GM12878 (cell line): Measurements from ENCODE around the gene ZNF689. TPM values are rescaled to one million over a fixed set of nuclear protein-coding genes. Genes with fewer than 3 reads are reported as not detected.

Source experiments
- ATAC-seq: fragments of 200-7000 bp; cut with Tn5 transposase; 3 replicates; pipeline ENCODE4 v1.9.1; 2020; ENCODE audit warnings: mild to moderate bottlenecking, moderate library complexity
- BruUV-seq: library from RNA; stranded (reverse); fragments of 400-500 nt; replicated peaks from 2 replicates; lab custom pipeline; 2021; lab: Mats Ljungman, UMichigan
- CTCF ChIA-PET: fragments of 300-600 bp; sonication (Branson Sonifier 250); formaldehyde crosslinking; extraction: SDS; loops from one replicate; lab custom pipeline; 2021; ENCODE audit warnings: inconsistent platforms; lab: Yijun Ruan, JAX
- POLR2A ChIA-PET: fragments of 350-600 bp; formaldehyde crosslinking; extraction: SDS; loops from one replicate; lab custom pipeline; 2021; ENCODE audit warnings: inconsistent platforms; lab: Charles Lee
- RAD21 ChIA-PET: fragments of 300-600 bp; sonication (Branson Sonifier 250); formaldehyde crosslinking; loops from one replicate; lab custom pipeline; 2023; ENCODE audit warnings: antibody characterized with exemption; ENCODE audit not compliant: unreplicated experiment; lab: Charles Lee
- SMC1A ChIA-PET: fragments of 300-600 bp; sonication (Branson Sonifier 250); formaldehyde crosslinking; loops from one replicate; lab custom pipeline; 2023; ENCODE audit not compliant: unreplicated experiment, uncharacterized antibody; lab: Charles Lee
- DNase-seq: peaks from one replicate; pipeline ENCODE4 v3.0.0-alpha.2; 2011; ENCODE audit warnings: low read depth, low spot score
- FAIRE-seq: peaks from 3 replicates; lab custom pipeline; 2011; peaks lifted over from hg19 to GRCh38; lab: Jason Lieb, UNC
- H2AFZ ChIP-seq: 2 replicates; pipeline ENCODE4 v1.6.0; 2011; ENCODE audit warnings: low read depth, low read length, control low read depth; ENCODE audit not compliant: control insufficient read depth
- H3K27ac ChIP-seq: 2 replicates; pipeline ENCODE4 v1.5.1; 2011; ENCODE audit warnings: control low read depth; ENCODE audit not compliant: control insufficient read depth, insufficient read depth
- H3K27me3 ChIP-seq, 2 experiments: replicated peaks in 1 of 2; 2 replicates each; pipeline versions ENCODE4 v1.6.0 to v1.6.1; 2011; ENCODE audit warnings: low read length in 1 of 2; ENCODE audit not compliant: control insufficient read depth in 2 of 2, insufficient read depth in 2 of 2
- H3K36me3 ChIP-seq, 2 experiments: 2 replicates each; pipeline ENCODE4 v1.5.1; 2011; ENCODE audit warnings: low read length in 1 of 2; ENCODE audit not compliant: control insufficient read depth in 2 of 2, insufficient read depth in 2 of 2
- H3K4me1 ChIP-seq: 2 replicates; pipeline ENCODE4 v1.6.1; 2011; ENCODE audit warnings: mild to moderate bottlenecking, low read length, moderate library complexity, mixed read lengths; ENCODE audit not compliant: control insufficient read depth, insufficient read depth
- H3K4me2 ChIP-seq: 2 replicates; pipeline ENCODE4 v1.6.0; 2011; ENCODE audit warnings: control low read depth; ENCODE audit not compliant: control insufficient read depth, insufficient read depth
- H3K4me3 ChIP-seq: fragments of 200-600 bp; sonication (generic); 2 replicates; pipeline ENCODE4 v1.5.1; 2016
- H3K79me2 ChIP-seq: 2 replicates; pipeline ENCODE4 v1.6.0; 2011; ENCODE audit warnings: low read length; ENCODE audit not compliant: control insufficient read depth, insufficient read depth
- H3K9ac ChIP-seq: 2 replicates; pipeline ENCODE4 v1.8.0; 2011; ENCODE audit warnings: low read length, control low read depth, mixed read lengths; ENCODE audit not compliant: control insufficient read depth, insufficient read depth
- H3K9me3 ChIP-seq: replicated peaks from 3 replicates; pipeline ENCODE4 v1.5.1; 2011; ENCODE audit warnings: mild to moderate bottlenecking, low read length; ENCODE audit not compliant: control insufficient read depth, insufficient read depth
- H4K20me1 ChIP-seq: 2 replicates; pipeline ENCODE4 v1.6.0; 2011; ENCODE audit not compliant: control insufficient read depth, insufficient read depth
- JUND ChIP-seq: IDR thresholded peaks from 2 replicates; pipeline ENCODE4 v1.6.1; 2012; ENCODE audit warnings: low read depth, mild to moderate bottlenecking, low read length, improper control_type of control experiment, moderate library complexity
- POLR2AphosphoS5 ChIP-seq: IDR thresholded peaks from 2 replicates; pipeline ENCODE4 v1.6.1; 2011; ENCODE audit warnings: mild to moderate bottlenecking, low read length, inconsistent platforms
- SMAD5 ChIP-seq: IDR thresholded peaks from 2 replicates; pipeline ENCODE4 v1.6.1; 2016; ENCODE audit warnings: antibody characterized with exemption, low read depth
- SREBF1 ChIP-seq: IDR thresholded peaks from 2 replicates; pipeline ENCODE4 v1.6.1; 2012; ENCODE audit warnings: mild to moderate bottlenecking, low read length
- WGBS: methylation state at CpG from one replicate; pipeline ENCODE4 v1.1.6; 2016; ENCODE audit warnings: low lambda C conversion rate; ENCODE audit not compliant: insufficient replicate concordance, insufficient coverage; ENCODE audit errors: missing lambda C conversion rate; 5-methylcytosine and 5-hydroxymethylcytosine counted together
- in situ Hi-C: fragments of 300-500 bp; cut with MboI; formaldehyde crosslinking; loops from 9 replicates; pipeline ENCODE4 v1.14.3; 2018; ENCODE audit warnings: mixed read lengths
- intact Hi-C: fragments of 100-400 bp; cut with micrococcal nuclease; formaldehyde crosslinking; loops from one replicate; pipeline ENCODE4 v1.14.2; 2022; ENCODE audit not compliant: unreplicated experiment
- polyA plus RNA-seq, 11 experiments: library from polyadenylated mRNA; depleted of rRNA in 4 of 11; unstranded in 6 of 11; stranded (reverse) in 5 of 11; fragments of >200 nt; fragmentation: Nextera tagmentation in 4 of 11; fragmentation: Illumina TruSeq in 1 of 11; extraction: Ambion mirVana in 4 of 11; extraction: Trizol in 1 of 11; gene quantifications; 1 replicate in 1 of 11; 2 replicates in 10 of 11; pipeline versions ENCODE4 v1.2.1 to v1.2.3, GENCODE V29; 2011 to 2016; ENCODE audit warnings: inconsistent platforms in 2 of 11, missing spikeins in 2 of 11, low read depth in 1 of 11
- total RNA-seq, 4 experiments: library from RNA; depleted of rRNA in 3 of 4; stranded (reverse); fragments of >200 nt in 3 of 4; fragmentation: Illumina TruSeq in 1 of 4; extraction: Trizol in 1 of 4; gene quantifications; 2 replicates each; pipeline versions ENCODE4 v1.2.1 to v1.2.3, GENCODE V29; 2013 to 2021
- TF ChIP-seq, protein P1 (sequence below): fragments of 150-350 bp; IDR thresholded peaks from 2 replicates; pipeline ENCODE4 v1.6.1; 2016; ENCODE audit warnings: low read depth, low read length
- TF ChIP-seq, protein P2 (sequence below): IDR thresholded peaks from 2 replicates; pipeline ENCODE4 v1.6.1; 2011; ENCODE audit warnings: borderline replicate concordance, low read depth, mild to moderate bottlenecking, moderate library complexity, mixed read lengths, low read length; ENCODE audit not compliant: insufficient read depth; ENCODE audit errors: extremely low read length

ZNF689 gene
- total and polyA plus RNA-seq, 10 of the 15 experiments (the other 5 are each of a cell fraction or from before 2014, with no cell fraction given) = 4.7 to 13.2 (median 8.5) TPM

DNA sequence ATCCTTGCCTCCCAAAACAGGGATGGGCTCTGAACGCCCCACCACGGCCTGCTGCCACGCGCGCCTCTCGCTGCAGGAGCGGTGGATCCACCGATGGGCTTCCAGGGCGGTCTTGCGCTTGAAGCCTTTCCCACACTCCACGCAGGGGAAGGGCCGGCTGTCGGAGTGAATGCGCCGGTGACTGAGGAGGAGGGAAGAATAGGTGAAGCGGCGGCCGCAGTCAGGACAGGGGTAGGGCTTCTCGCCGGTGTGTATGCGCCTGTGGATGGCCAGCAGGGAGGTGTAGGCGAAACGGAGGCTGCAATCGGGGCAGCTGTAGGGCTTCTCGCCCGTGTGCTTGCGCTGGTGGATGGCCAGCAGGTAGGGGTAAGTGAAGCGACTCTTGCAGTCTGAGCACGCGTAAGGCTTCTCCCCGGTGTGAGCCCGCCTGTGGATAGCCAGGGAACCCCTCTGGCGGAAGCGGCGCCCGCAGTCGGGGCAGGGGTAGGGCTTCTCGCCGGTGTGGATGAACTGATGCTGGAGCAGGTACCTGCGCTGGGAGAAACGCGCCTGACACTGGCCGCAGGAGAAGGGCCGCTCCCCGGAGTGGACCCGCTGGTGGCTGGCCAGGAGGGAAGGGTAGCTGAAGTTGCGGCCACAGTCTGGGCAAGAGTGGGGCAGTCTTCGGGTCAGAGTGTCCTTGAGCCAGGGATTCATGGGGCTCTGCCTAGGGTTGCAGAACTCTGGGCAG, 27.4 kb downstream of the ZNF689 start (continued):
- TF ChIP-seq, protein P1, sequence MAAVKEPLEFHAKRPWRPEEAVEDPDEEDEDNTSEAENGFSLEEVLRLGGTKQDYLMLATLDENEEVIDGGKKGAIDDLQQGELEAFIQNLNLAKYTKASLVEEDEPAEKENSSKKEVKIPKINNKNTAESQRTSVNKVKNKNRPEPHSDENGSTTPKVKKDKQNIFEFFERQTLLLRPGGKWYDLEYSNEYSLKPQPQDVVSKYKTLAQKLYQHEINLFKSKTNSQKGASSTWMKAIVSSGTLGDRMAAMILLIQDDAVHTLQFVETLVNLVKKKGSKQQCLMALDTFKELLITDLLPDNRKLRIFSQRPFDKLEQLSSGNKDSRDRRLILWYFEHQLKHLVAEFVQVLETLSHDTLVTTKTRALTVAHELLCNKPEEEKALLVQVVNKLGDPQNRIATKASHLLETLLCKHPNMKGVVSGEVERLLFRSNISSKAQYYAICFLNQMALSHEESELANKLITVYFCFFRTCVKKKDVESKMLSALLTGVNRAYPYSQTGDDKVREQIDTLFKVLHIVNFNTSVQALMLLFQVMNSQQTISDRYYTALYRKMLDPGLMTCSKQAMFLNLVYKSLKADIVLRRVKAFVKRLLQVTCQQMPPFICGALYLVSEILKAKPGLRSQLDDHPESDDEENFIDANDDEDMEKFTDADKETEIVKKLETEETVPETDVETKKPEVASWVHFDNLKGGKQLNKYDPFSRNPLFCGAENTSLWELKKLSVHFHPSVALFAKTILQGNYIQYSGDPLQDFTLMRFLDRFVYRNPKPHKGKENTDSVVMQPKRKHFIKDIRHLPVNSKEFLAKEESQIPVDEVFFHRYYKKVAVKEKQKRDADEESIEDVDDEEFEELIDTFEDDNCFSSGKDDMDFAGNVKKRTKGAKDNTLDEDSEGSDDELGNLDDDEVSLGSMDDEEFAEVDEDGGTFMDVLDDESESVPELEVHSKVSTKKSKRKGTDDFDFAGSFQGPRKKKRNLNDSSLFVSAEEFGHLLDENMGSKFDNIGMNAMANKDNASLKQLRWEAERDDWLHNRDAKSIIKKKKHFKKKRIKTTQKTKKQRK = no peak
- TF ChIP-seq, protein P2, sequence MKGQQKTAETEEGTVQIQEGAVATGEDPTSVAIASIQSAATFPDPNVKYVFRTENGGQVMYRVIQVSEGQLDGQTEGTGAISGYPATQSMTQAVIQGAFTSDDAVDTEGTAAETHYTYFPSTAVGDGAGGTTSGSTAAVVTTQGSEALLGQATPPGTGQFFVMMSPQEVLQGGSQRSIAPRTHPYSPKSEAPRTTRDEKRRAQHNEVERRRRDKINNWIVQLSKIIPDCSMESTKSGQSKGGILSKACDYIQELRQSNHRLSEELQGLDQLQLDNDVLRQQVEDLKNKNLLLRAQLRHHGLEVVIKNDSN = no peak
- TF ChIP-seq, all 136 proteins: peak for 0

DNA sequence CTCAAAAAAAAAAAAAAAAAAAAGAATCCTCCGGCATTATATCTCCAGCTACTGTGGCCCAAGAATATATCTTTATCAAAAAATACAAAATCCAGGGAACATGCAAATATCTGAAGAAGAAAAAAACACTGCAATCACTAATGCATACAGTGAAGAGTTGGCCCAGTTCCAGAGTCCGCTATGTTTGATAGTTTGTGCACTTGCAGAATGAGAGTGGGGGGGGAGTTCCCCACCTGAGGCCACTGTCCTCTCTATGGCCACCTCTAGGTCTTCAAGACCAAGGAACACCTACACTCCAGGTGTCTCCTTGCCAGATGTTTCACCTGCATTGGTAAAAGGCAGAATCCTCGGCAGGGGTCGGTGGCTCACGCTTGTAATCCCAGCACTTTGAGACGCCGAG, 28.7 kb downstream of the ZNF689 start:
- intact Hi-C loops = no loop called here
- TF ChIP-seq, protein P2 = no peak
- TF ChIP-seq JUND (no peak), SMAD5 (no peak), POLR2AphosphoS5 (no peak), SREBF1 (no peak)
- ATAC-seq (no peak), DNase-seq (no peak), FAIRE-seq (no peak)
- BruUV-seq = no TSS peak
- Histone ChIP-seq H3K4me2 (no peak overlapping the region), H3K79me2 (peaks cover 18% of the 10 kb centered on the region), H3K27ac (no peak overlapping the region), H3K4me3 (no peak overlapping the region), H3K36me3 (peaks cover 3 to 9% of the 10 kb centered on the region in 2 experiments; a peak in 3 of 4 replicates), H4K20me1 (no peaks in the 10 kb centered on the region), H3K9ac (no peak overlapping the region), H3K9me3 (no peaks in the 10 kb centered on the region), H2AFZ (no peak overlapping the region), H3K27me3 (no peaks in the 10 kb centered on the region), H3K4me1 (no peaks in the 10 kb centered on the region; the same call in 1 of the 2 replicates)
- CTCF ChIA-PET = interaction anchor here (1.0 kb wide), 1 partner anchor 46 kb away, joined by 4 read pairs; no protein-coding TSS in a partner anchor
- WGBS = 95% methylated on average over 7 of the region's 7 CpGs
- SMC1A ChIA-PET = interaction anchor here (0.6 to 1.8 kb wide), 2 partner anchors 9 to 155 kb away, joined by 3 to 4 read pairs; partner anchors contain the start of gene ZNF688
- in situ Hi-C loops = no loop called here
- RAD21 ChIA-PET = interaction anchor here (1.0 kb wide), 1 partner anchor 74 kb away, joined by 3 read pairs; no protein-coding TSS in a partner anchor
- POLR2A ChIA-PET = no interaction called here
